Activated B cell treated with CpG ODN at 0.5 μM for 24 hours (primary cell): ENCODE measurements around the gene PRRT1B. TPM values are rescaled to one million over a fixed set of nuclear protein-coding genes. Genes with fewer than 3 reads are reported as not detected.

Source experiments
- ATAC-seq: fragments of 200-7000 bp; cut with Tn5 transposase; one replicate; pipeline ENCODE4 v1.10.0; 2021; ENCODE audit warnings: low read depth, mild to moderate bottlenecking, moderate library complexity
- CTCF ChIA-PET: fragments of 350-600 bp; sonication (Branson Sonifier 250); formaldehyde crosslinking; loops from one replicate; lab custom pipeline; 2021; ENCODE audit warnings: antibody characterized with exemption; lab: Charles Lee
- POLR2A ChIA-PET: fragments of 350-600 bp; sonication (Branson Sonifier 250); formaldehyde crosslinking; loops from one replicate; lab custom pipeline; 2021; ENCODE audit warnings: antibody characterized with exemption; lab: Charles Lee
- DNase-seq: peaks from one replicate; pipeline ENCODE4 v3.0.0; 2022
- H3K27ac Mint-ChIP-seq: one replicate; pipeline ENCODE4 v1.8.0; 2020; ENCODE audit warnings: mixed read lengths
- H3K27me3 Mint-ChIP-seq: one replicate; pipeline ENCODE4 v1.8.0; 2021; ENCODE audit warnings: mixed read lengths
- H3K36me3 Mint-ChIP-seq: one replicate; pipeline ENCODE4 v1.8.0; 2021; ENCODE audit warnings: low read depth, mixed read lengths
- H3K4me1 Mint-ChIP-seq: one replicate; pipeline ENCODE4 v1.8.0; 2021; ENCODE audit warnings: mixed read lengths
- H3K4me3 Mint-ChIP-seq: one replicate; pipeline ENCODE4 v1.8.0; 2020; ENCODE audit warnings: mild to moderate bottlenecking, mixed read lengths
- H3K9me3 Mint-ChIP-seq: one replicate; pipeline ENCODE4 v1.8.0; 2020; ENCODE audit warnings: mixed read lengths
- CTCF ChIP-seq: fragments of 200-600 bp; IDR thresholded peaks from one replicate; pipeline ENCODE4 v1.8.0; 2022; ENCODE audit warnings: antibody characterized with exemption, mild to moderate bottlenecking
- intact Hi-C: fragments of 100-400 bp; cut with micrococcal nuclease; formaldehyde crosslinking; loops from one replicate; pipeline ENCODE4 v1.15.1; 2024
- total RNA-seq: library from RNA; stranded (reverse); gene quantifications from 2 replicates; pipeline ENCODE4 v1.2.3, GENCODE V29; 2022

The PRRT1B gene
- total RNA-seq, 1 donor from 2014 or later, result not detected

GRCh38 chr9:131522257-131523085, 22.9 kb upstream of the PRRT1B start:
- Mint-ChIP-seq H3K4me3 (no peak overlapping the region), H3K4me1 (no peaks in the 10 kb centered on the region), H3K27ac (no peak overlapping the region), H3K27me3 (no peaks in the 10 kb centered on the region), H3K36me3 (peaks cover 88% of the 10 kb centered on the region), H3K9me3 (no peaks in the 10 kb centered on the region)
- intact Hi-C loops, result no loop called here
- no peak for DNase-seq
- ChIA-PET CTCF (no interaction called here), POLR2A (interaction anchor here (0.6 kb wide), 1 partner anchor 396 kb away, joined by 4 read pairs; no protein-coding TSS in a partner anchor)
- TF ChIP-seq CTCF, result no peak
- ATAC-seq, result no peak

GRCh38 chr9:131523086-131523388, 22.3 kb upstream of the PRRT1B start:
- ChIA-PET CTCF (no interaction called here), POLR2A (interaction anchor here (0.6 kb wide), 1 partner anchor 396 kb away, joined by 4 read pairs; no protein-coding TSS in a partner anchor)
- no peaks in the 10 kb centered on the region for H3K27me3 Mint-ChIP-seq
- H3K27ac Mint-ChIP-seq, result no peak overlapping the region
- no peaks in the 10 kb centered on the region for H3K4me1 Mint-ChIP-seq
- peaks cover 85% of the 10 kb centered on the region for H3K36me3 Mint-ChIP-seq
- DNase-seq (no peak), ATAC-seq (no peak)
- no peak overlapping the region for H3K4me3 Mint-ChIP-seq
- no peak for TF ChIP-seq CTCF
- H3K9me3 Mint-ChIP-seq, result no peaks in the 10 kb centered on the region
- intact Hi-C loops, result no loop called here

GRCh38 chr9:131523451-131524435, 21.6 kb upstream of the PRRT1B start:
- ChIA-PET POLR2A (no interaction called here), CTCF (no interaction called here)
- Mint-ChIP-seq H3K27me3 (no peaks in the 10 kb centered on the region), H3K4me1 (no peaks in the 10 kb centered on the region), H3K4me3 (no peak overlapping the region), H3K9me3 (no peaks in the 10 kb centered on the region), H3K36me3 (peaks cover 85% of the 10 kb centered on the region), H3K27ac (no peak overlapping the region)
- TF ChIP-seq CTCF, result no peak
- ATAC-seq, result no peak
- DNase-seq, result no peak
- intact Hi-C loops, result no loop called here

DNA sequence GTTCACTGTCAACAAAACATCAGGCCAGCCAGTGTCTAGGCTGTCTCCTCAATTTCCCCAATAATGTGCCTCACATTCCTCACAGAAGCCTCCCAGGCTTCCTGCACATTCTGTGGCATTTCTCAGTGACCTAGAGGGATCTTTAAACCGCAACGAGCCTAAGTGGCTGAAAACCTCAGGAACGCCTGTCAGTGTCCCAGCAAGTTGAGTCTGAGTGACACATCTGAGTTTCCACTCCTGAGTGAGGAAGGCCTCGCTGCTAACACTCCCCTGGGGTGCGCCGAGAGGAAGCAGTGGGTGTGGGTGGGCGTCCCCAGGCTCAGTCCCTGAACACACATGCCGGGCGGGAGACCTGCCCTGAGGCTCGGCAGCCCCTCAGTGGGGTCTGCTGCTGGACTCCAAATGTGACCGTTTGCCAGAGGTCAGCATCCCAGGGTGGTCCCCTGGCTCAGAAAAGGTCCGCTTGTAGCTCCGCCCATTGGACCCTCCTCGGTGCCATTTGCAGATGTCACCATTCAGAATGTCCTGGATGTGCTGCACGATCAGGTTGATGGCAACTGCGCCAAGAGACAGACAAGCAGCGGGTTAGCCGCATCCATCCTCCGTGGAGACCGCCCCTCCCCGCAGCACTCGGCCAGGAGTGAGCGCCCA, 20.5 kb upstream of the PRRT1B start:
- ATAC-seq (no peak), DNase-seq (no peak)
- no peak overlapping the region for H3K4me3 Mint-ChIP-seq
- POLR2A ChIA-PET, result no interaction called here
- TF ChIP-seq CTCF, result no peak
- peaks cover under 1% of the 10 kb centered on the region for H3K4me1 Mint-ChIP-seq
- peaks cover 82% of the 10 kb centered on the region for H3K36me3 Mint-ChIP-seq
- H3K27me3 Mint-ChIP-seq, result no peaks in the 10 kb centered on the region
- H3K27ac Mint-ChIP-seq, result no peak overlapping the region
- intact Hi-C loops, result no loop called here
- CTCF ChIA-PET, result no interaction called here
- H3K9me3 Mint-ChIP-seq, result no peaks in the 10 kb centered on the region
